Measurements from ENCODE around the gene ZFR2. TPM values are rescaled to one million over a fixed set of nuclear protein-coding genes. Genes with fewer than 3 reads are reported as not detected.

The ZFR2 gene
- polyA plus RNA-seq, 2 of the 4 experiments (the other 2 are of a cell fraction), result 0.14 to 0.30 TPM

- TF ChIP-seq, protein P1, sequence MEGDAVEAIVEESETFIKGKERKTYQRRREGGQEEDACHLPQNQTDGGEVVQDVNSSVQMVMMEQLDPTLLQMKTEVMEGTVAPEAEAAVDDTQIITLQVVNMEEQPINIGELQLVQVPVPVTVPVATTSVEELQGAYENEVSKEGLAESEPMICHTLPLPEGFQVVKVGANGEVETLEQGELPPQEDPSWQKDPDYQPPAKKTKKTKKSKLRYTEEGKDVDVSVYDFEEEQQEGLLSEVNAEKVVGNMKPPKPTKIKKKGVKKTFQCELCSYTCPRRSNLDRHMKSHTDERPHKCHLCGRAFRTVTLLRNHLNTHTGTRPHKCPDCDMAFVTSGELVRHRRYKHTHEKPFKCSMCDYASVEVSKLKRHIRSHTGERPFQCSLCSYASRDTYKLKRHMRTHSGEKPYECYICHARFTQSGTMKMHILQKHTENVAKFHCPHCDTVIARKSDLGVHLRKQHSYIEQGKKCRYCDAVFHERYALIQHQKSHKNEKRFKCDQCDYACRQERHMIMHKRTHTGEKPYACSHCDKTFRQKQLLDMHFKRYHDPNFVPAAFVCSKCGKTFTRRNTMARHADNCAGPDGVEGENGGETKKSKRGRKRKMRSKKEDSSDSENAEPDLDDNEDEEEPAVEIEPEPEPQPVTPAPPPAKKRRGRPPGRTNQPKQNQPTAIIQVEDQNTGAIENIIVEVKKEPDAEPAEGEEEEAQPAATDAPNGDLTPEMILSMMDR (IDR thresholded peaks at IDR 0.05), result no peak
Observed at GRCh38 chr19:3844596-3844995, 24.2 kb downstream of the ZFR2 start (continued).

DNA sequence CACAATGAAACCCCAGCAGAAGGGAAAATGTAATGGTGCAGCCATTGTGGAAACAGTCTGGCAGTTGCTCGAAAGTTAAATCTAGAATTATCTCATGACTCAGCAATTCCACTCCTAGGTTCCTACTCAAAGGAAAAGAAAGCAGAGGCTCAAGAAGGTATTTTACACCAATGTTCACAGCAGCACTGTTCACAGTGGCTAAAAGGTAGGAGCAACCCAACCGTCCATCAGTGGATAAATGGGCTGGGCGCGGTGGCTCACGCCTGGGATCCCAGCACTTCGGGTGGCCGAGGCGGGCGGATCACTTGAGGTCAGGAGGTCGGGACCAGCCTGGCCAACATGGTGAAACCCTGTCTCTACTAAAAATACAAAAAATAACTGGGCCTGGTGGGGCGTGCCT is 25.9 kb downstream of the ZFR2 start:
- CTCF ChIA-PET, result interaction anchor here (0.6 kb wide), 1 partner anchor 86 kb away, joined by 4 read pairs; no protein-coding TSS in a partner anchor
- no peak for FAIRE-seq

GRCh38 chr19:3840804-3841203 is 28.0 kb downstream of the ZFR2 start:
- 79% methylated on average over 10 of the region's 10 CpGs for WGBS (ENCODE audit: missing lambda C conversion rate)
- H3K9me3 ChIP-seq, result no peaks in the 10 kb centered on the region
- no peak overlapping the region for H3K4me3 ChIP-seq
- no peak overlapping the region for H3K4me2 ChIP-seq
- no peaks in the 10 kb centered on the region for H3K4me1 ChIP-seq
- no peak for TF ChIP-seq EHF (CRISPR knock-in tag; IDR thresholded peaks at IDR 0.05)
- TF ChIP-seq CBX8 (IDR thresholded peaks at IDR 0.05), result no peak
- no peak for TF ChIP-seq NR3C1 (IDR thresholded peaks at IDR 0.05)
- no peak for TF ChIP-seq MAX (IDR thresholded peaks at IDR 0.05)
- TF ChIP-seq, protein P1 (IDR thresholded peaks at IDR 0.05), result no peak
- no peak for TF ChIP-seq HOXA7 (CRISPR knock-in tag; IDR thresholded peaks at IDR 0.05)
- TF ChIP-seq GATA3 (IDR thresholded peaks at IDR 0.05; ENCODE audit: borderline replicate concordance), result no peak
- no peak for TF ChIP-seq SMC3 (IDR thresholded peaks at IDR 0.05)
- TF ChIP-seq RAD21 (conservative IDR thresholded peaks at IDR 0.05 in 1 of 2, IDR thresholded peaks at IDR 0.05 in 1 of 2), result no peak
- TF ChIP-seq JUNB (IDR thresholded peaks at IDR 0.05), result no peak
- TF ChIP-seq HDAC2 (IDR thresholded peaks at IDR 0.05), result no peak
- TF ChIP-seq KDM5A (IDR thresholded peaks at IDR 0.05), result no peak
- TF ChIP-seq, protein P2, sequence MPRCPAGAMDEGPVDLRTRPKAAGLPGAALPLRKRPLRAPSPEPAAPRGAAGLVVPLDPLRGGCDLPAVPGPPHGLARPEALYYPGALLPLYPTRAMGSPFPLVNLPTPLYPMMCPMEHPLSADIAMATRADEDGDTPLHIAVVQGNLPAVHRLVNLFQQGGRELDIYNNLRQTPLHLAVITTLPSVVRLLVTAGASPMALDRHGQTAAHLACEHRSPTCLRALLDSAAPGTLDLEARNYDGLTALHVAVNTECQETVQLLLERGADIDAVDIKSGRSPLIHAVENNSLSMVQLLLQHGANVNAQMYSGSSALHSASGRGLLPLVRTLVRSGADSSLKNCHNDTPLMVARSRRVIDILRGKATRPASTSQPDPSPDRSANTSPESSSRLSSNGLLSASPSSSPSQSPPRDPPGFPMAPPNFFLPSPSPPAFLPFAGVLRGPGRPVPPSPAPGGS (IDR thresholded peaks at IDR 0.05), result no peak
- ATAC-seq (no peak), FAIRE-seq (no peak), DNase-seq (ENCODE audit: low read depth in 1 of 2, low spot score in 1 of 2) (no peak)
- ChIA-PET POLR2A (no interaction called here), CTCF (interaction anchor here (1.3 to 1.8 kb wide), 2 partner anchors 19 to 22 kb away, joined by 3 to 11 read pairs; no protein-coding TSS in a partner anchor)
- no peak overlapping the region for H3K27ac ChIP-seq

More for the DNA sequence above, 25.9 kb downstream of the ZFR2 start:
- ATAC-seq (no peak), DNase-seq (ENCODE audit: low read depth in 1 of 2, low spot score in 1 of 2) (no peak)
- POLR2A ChIA-PET, result interaction anchor here (0.7 kb wide), 1 partner anchor 1401 kb away, joined by 6 read pairs; no protein-coding TSS in a partner anchor
- Histone ChIP-seq H3K4me3 (no peak overlapping the region), H3K4me2 (no peak overlapping the region), H3K4me1 (no peaks in the 10 kb centered on the region), H3K9me3 (no peaks in the 10 kb centered on the region), H3K27ac (no peak overlapping the region)
- 90% methylated on average over 11 of the region's 11 CpGs for WGBS (ENCODE audit: missing lambda C conversion rate)
- TF ChIP-seq NFE2L2 (conservative IDR thresholded peaks at IDR 0.05; ENCODE audit: low read length) (peak; percentile 58; the same call in 1 of the 2 replicates), MAFK (IDR thresholded peaks at IDR 0.05; ENCODE audit: partially characterized antibody) (peak; percentile 92), ZNF302 (CRISPR knock-in tag; IDR thresholded peaks at IDR 0.05) (no peak), JUNB (IDR thresholded peaks at IDR 0.05) (no peak), USF2 (IDR thresholded peaks at IDR 0.05) (no peak), FOSL2 (IDR thresholded peaks at IDR 0.05) (no peak), FOSL2 (CRISPR knock-in tag; IDR thresholded peaks at IDR 0.05) (no peak)
